ENCODE results near the gene ETV7. TPM values are rescaled to one million over a fixed set of nuclear protein-coding genes. Genes with fewer than 3 reads are reported as not detected.

The ETV7 gene
- polyA plus RNA-seq, 3 donors, result 0.10 to 2.2 (median 1.5) TPM

- WGBS (ENCODE audit: insufficient coverage), result 70% methylated on average over 5 of the region's 8 CpGs
- Mint-ChIP-seq H3K27ac (no peak overlapping the region), H3K4me3 (no peak overlapping the region), H3K36me3 (no peaks in the 10 kb centered on the region), H3K4me1 (peaks cover 8% of the 10 kb centered on the region), H3K27me3 (ENCODE audit: low read depth in 3 of 3) (peaks cover 0 to 3% (median 1%) of the 10 kb centered on the region in 3 donors), H3K9me3 (no peaks in the 10 kb centered on the region)
- Histone ChIP-seq H3K9ac (ENCODE audit: insufficient read depth, low read length, poor library complexity, severe bottlenecking) (no peak overlapping the region), H3K4me3 (replicated peaks in 1 of 3; ENCODE audit: low read depth in 2 of 3, low read length in 3 of 3) (no peak overlapping the region), H3K4me2 (replicated peaks; ENCODE audit: extremely low read depth, low read length, poor library complexity, severe bottlenecking) (no peak overlapping the region), H3K36me3 (replicated peaks in 1 of 2; ENCODE audit: control insufficient read depth in 1 of 2, insufficient read depth in 2 of 2, low read length in 2 of 2) (no peaks in the 10 kb centered on the region), H3K27ac (ENCODE audit: low read depth in 1 of 2, low read length in 2 of 2) (no peak overlapping the region), H2AFZ (ENCODE audit: insufficient read depth, low read depth, low read length, poor library complexity, severe bottlenecking) (no peak overlapping the region), H3K9me3 (replicated peaks in 1 of 2; ENCODE audit: control insufficient read depth in 1 of 2, insufficient read depth in 1 of 2, low read length in 2 of 2) (no peaks in the 10 kb centered on the region), H4K20me1 (ENCODE audit: insufficient read depth, low read length) (no peaks in the 10 kb centered on the region), H3K79me2 (ENCODE audit: insufficient read depth, low read length) (no peaks in the 10 kb centered on the region), H3K27me3 (ENCODE audit: control insufficient read depth in 2 of 2, insufficient read depth in 2 of 2, low read length in 2 of 2) (no peaks in the 10 kb centered on the region), H3K4me1 (ENCODE audit: control insufficient read depth in 1 of 2, insufficient read depth in 2 of 2, low read length in 2 of 2) (peaks cover 3 to 5% of the 10 kb centered on the region in 2 donors)
- DNase-seq, result peak; percentile 28 to 55 (median 30)
- TF ChIP-seq CTCF (IDR thresholded peaks at IDR 0.05), result no peak
- intact Hi-C loops (cut with micrococcal nuclease), result no loop called here
These were observed 64.4 kb downstream of the ETV7 start for GRCh38 chr6:36323062-36323461.

- intact Hi-C loops (cut with micrococcal nuclease), result no loop called here
These were observed 64.9 kb downstream of the ETV7 start for GRCh38 chr6:36322591-36322990.

More at GRCh38 chr6:36322591-36322990, 64.9 kb downstream of the ETV7 start:
- H3K4me1 Mint-ChIP-seq, result peaks cover 5% of the 10 kb centered on the region
- no peak overlapping the region for H3K4me3 Mint-ChIP-seq
- no peak for DNase-seq
- Histone ChIP-seq H2AFZ (ENCODE audit: insufficient read depth, low read depth, low read length, poor library complexity, severe bottlenecking) (no peak overlapping the region), H3K4me1 (ENCODE audit: control insufficient read depth in 1 of 2, insufficient read depth in 2 of 2, low read length in 2 of 2) (peaks cover 3% of the 10 kb centered on the region in 2 donors), H3K4me3 (replicated peaks in 1 of 3; ENCODE audit: low read depth in 2 of 3, low read length in 3 of 3) (no peak overlapping the region), H3K36me3 (replicated peaks in 1 of 2; ENCODE audit: control insufficient read depth in 1 of 2, insufficient read depth in 2 of 2, low read length in 2 of 2) (no peaks in the 10 kb centered on the region), H3K9ac (ENCODE audit: insufficient read depth, low read length, poor library complexity, severe bottlenecking) (no peak overlapping the region), H3K4me2 (replicated peaks; ENCODE audit: extremely low read depth, low read length, poor library complexity, severe bottlenecking) (no peak overlapping the region), H3K9me3 (replicated peaks in 1 of 2; ENCODE audit: control insufficient read depth in 1 of 2, insufficient read depth in 1 of 2, low read length in 2 of 2) (no peaks in the 10 kb centered on the region), H4K20me1 (ENCODE audit: insufficient read depth, low read length) (no peaks in the 10 kb centered on the region), H3K79me2 (ENCODE audit: insufficient read depth, low read length) (no peaks in the 10 kb centered on the region), H3K27ac (ENCODE audit: low read depth in 1 of 2, low read length in 2 of 2) (no peak overlapping the region), H3K27me3 (ENCODE audit: control insufficient read depth in 2 of 2, insufficient read depth in 2 of 2, low read length in 2 of 2) (no peaks in the 10 kb centered on the region)
- no peaks in the 10 kb centered on the region for H3K36me3 Mint-ChIP-seq
- H3K27ac Mint-ChIP-seq, result no peak overlapping the region
- no CpG with 5 or more reads among the region's 3 CpGs for WGBS (ENCODE audit: insufficient coverage)
- H3K27me3 Mint-ChIP-seq (ENCODE audit: low read depth in 3 of 3), result peaks cover 0 to 3% (median 1%) of the 10 kb centered on the region in 3 donors
- no peak for TF ChIP-seq CTCF (IDR thresholded peaks at IDR 0.05)
- no peaks in the 10 kb centered on the region for H3K9me3 Mint-ChIP-seq

Data from CD14-positive monocyte (primary cell).